K562 (cell line): ENCODE results near the gene GNG3. TPM values are rescaled to one million over a fixed set of nuclear protein-coding genes. Genes with fewer than 3 reads are reported as not detected.

Experiments
- BCLAF1 ChIP-seq, 2 experiments: fragments of 450-650 bp in 1 of 2; IDR thresholded peaks; 2 replicates each; pipeline ENCODE4 v1.6.1; 2011 to 2017; ENCODE audit warnings: low read depth in 2 of 2, antibody characterized with exemption in 1 of 2, borderline replicate concordance in 1 of 2, low read length in 1 of 2, mild to moderate bottlenecking in 1 of 2, mixed read lengths in 1 of 2; ENCODE audit not compliant: control insufficient read depth in 1 of 2
- BRF1 ChIP-seq: IDR thresholded peaks from 3 replicates; pipeline ENCODE4 v1.6.1; 2011; ENCODE audit warnings: borderline replicate concordance, mild to moderate bottlenecking; ENCODE audit not compliant: insufficient read length; ENCODE audit errors: extremely low read depth
- CBX3 ChIP-seq, 2 experiments: IDR thresholded peaks; 1 replicate in 1 of 2; 2 replicates in 1 of 2; pipeline ENCODE4 v1.6.1; 2012; ENCODE audit warnings: inconsistent platforms in 2 of 2, low read length in 2 of 2, borderline replicate concordance in 1 of 2, control low read depth in 1 of 2
- CREB5 ChIP-seq: fragments of 250-450 bp; sonication (Bioruptor Pico); IDR thresholded peaks from 2 replicates; pipeline ENCODE4 v1.5.0; 2020; ENCODE audit warnings: mild to moderate bottlenecking
- EZH2 ChIP-seq: IDR thresholded peaks from 2 replicates; pipeline ENCODE4 v1.6.1; 2012; ENCODE audit warnings: low read depth, mild to moderate bottlenecking, inconsistent platforms, low read length, borderline replicate concordance
- FOSL1 ChIP-seq: fragments of 200-800 bp; sonication (Bioruptor generic); conservative IDR thresholded peaks from 2 replicates; pipeline ENCODE4 v1.6.1; 2016; ENCODE audit warnings: missing genetic modification characterization, missing compliant biosample characterization
- HES1 ChIP-seq: fragments of 450-650 bp; IDR thresholded peaks from 2 replicates; pipeline ENCODE4 v1.6.1; 2016; ENCODE audit warnings: low read depth, mild to moderate bottlenecking, moderate library complexity
- HMBOX1 ChIP-seq: sonication (generic); IDR thresholded peaks from 2 replicates; pipeline ENCODE4 v1.6.1; 2016
- NKRF ChIP-seq: fragments of 450-650 bp; IDR thresholded peaks from 2 replicates; pipeline ENCODE4 v1.6.1; 2016; ENCODE audit warnings: borderline replicate concordance
- NR3C1 ChIP-seq: sonication (generic); formaldehyde crosslinking; IDR thresholded peaks from 2 replicates; pipeline ENCODE4 v1.8.1; 2022; ENCODE audit warnings: missing genetic modification reagents
- SMAD3 ChIP-seq: fragments of 450-650 bp; formaldehyde crosslinking; conservative IDR thresholded peaks from 2 replicates; pipeline ENCODE4 v1.4.0; 2020; ENCODE audit warnings: mild to moderate bottlenecking
- SMARCB1 ChIP-seq: IDR thresholded peaks from 2 replicates; pipeline ENCODE4 v1.6.1; 2011; ENCODE audit warnings: improper control_type of control experiment, low read depth; ENCODE audit not compliant: insufficient read length
- STAT5B ChIP-seq: fragments of 250-450 bp; sonication (Bioruptor Pico); IDR thresholded peaks from 2 replicates; pipeline ENCODE4 v1.8.0; 2021; ENCODE audit warnings: mild to moderate bottlenecking, inconsistent platforms
- ZFP36 ChIP-seq: fragments of 150-350 bp; IDR thresholded peaks from 2 replicates; pipeline ENCODE4 v1.6.1; 2018; ENCODE audit warnings: low read length, low read depth; ENCODE audit not compliant: partially characterized antibody
- ZNF347 ChIP-seq: fragments of 450-650 bp; formaldehyde crosslinking; IDR thresholded peaks from 2 replicates; pipeline ENCODE4 v1.4.0; 2020; ENCODE audit warnings: low read depth, mild to moderate bottlenecking, moderate library complexity
- ZNF583 ChIP-seq: fragments of 250-450 bp; sonication (Bioruptor Pico); IDR thresholded peaks from 2 replicates; pipeline ENCODE4 v1.4.0; 2020
- ZNF589 ChIP-seq: fragments of 200-800 bp; sonication (Bioruptor generic); IDR thresholded peaks from 2 replicates; pipeline ENCODE4 v1.6.1; 2016; ENCODE audit warnings: low read depth, missing genetic modification characterization, missing compliant biosample characterization
- ZNF695 ChIP-seq: fragments of 450-650 bp; formaldehyde crosslinking; IDR thresholded peaks from 2 replicates; pipeline ENCODE4 v1.4.0; 2020; ENCODE audit warnings: mild to moderate bottlenecking, moderate library complexity
- ZNF75A ChIP-seq: fragments of 450-650 bp; formaldehyde crosslinking; IDR thresholded peaks from 2 replicates; pipeline ENCODE4 v1.4.0; 2020; ENCODE audit warnings: mild to moderate bottlenecking
- polyA plus RNA-seq, 8 experiments: library from polyadenylated mRNA; depleted of rRNA in 4 of 8; stranded (reverse) in 5 of 8; unstranded in 3 of 8; fragments of >200 nt; fragmentation: Nextera tagmentation in 2 of 8; fragmentation: Illumina TruSeq in 1 of 8; extraction: Ambion mirVana in 2 of 8; extraction: Trizol in 1 of 8; gene quantifications; 2 replicates each; pipeline versions ENCODE4 v1.2.1 to v1.2.3, GENCODE V29; 2011 to 2014; ENCODE audit warnings: inconsistent platforms in 1 of 8, missing spikeins in 1 of 8
- total RNA-seq, 7 experiments: library from RNA; depleted of rRNA in 6 of 7; stranded (reverse); fragments of >200 nt in 6 of 7; fragmentation: Illumina TruSeq in 2 of 7; extraction: Trizol in 2 of 7; gene quantifications; 2 replicates each; pipeline versions ENCODE4 v1.2.1 to v1.2.3, GENCODE V29; 2011 to 2021; ENCODE audit warnings: low replicate concordance in 1 of 7

GNG3 gene
- total and polyA plus RNA-seq, 9 of the 15 experiments (the other 6 are each of a cell fraction or from before 2014, with no cell fraction given): 0.07 TPM; not detected in 8

GRCh38 chr11:62678770-62679696 is 28.4 kb upstream of the GNG3 start, which contains the start of gene UBXN1 (continued):
- TF ChIP-seq CREB5 (CRISPR knock-in tag) (no peak), ZNF695 (CRISPR knock-in tag) (no peak), BRF1 (no peak), HES1 (no peak), NKRF (peak; percentile 80), FOSL1 (no peak), ZNF583 (CRISPR knock-in tag) (no peak; the same call in 1 of the 2 replicates), CBX3 (IDR thresholded peaks at IDR 0.05; ENCODE audit: borderline replicate concordance in 1 of 2, low read length in 2 of 2) (no peak), ZNF589 (CRISPR knock-in tag) (no peak), SMAD3 (CRISPR knock-in tag) (no peak), SMARCB1 (no peak), EZH2 (no peak), NR3C1 (CRISPR knock-in tag) (no peak), HMBOX1 (no peak), BCLAF1 (IDR thresholded peaks at IDR 0.05; ENCODE audit: borderline replicate concordance in 1 of 2, control insufficient read depth in 1 of 2, low read depth in 2 of 2, low read length in 1 of 2) (no peak), ZNF347 (CRISPR knock-in tag) (no peak), STAT5B (no peak), ZFP36 (no peak), ZNF75A (CRISPR knock-in tag) (no peak)
